ENCODE data around the gene RPS8.

The RPS8 gene

DNA sequence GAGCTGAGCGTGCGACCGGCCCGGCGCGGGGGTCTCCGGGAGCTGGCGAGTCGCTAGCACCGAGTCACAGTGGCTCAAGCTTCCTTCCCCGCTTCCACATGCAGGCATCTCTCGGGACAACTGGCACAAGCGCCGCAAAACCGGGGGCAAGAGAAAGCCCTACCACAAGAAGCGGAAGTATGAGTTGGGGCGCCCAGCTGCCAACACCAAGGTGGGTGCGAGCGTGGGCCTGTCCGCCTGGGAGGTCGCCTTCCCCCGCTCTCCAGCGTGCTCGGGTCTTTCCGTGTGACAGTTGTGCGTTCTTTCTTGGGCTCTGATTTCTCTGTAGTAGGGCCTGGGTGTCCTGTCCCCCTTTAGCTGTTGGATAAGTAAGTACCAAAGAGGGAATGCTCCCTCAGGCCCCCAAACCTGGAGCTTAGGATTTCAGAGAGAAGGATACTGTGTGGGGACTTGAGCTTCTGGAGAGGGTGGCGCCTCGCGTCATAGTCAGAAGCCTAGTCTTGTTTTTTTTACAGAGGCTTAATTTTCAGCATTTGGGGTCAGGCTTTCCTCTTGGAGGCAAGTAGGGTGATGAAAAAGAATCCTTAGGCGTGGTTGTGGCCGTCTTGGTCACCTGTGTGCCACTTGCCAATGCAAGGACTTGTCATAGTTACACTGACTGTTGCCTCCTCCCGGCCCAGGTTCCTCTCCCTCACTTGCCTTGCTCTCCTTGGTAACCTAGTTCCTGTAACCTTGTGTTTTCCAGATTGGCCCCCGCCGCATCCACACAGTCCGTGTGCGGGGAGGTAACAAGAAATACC is 790 bp downstream of the RPS8 start:
- Histone ChIP-seq H3K79me2 (no peaks in the 10 kb centered on the region), H3K9ac (peak overlapping the region; percentile 76), H3K4me2 (ENCODE audit: low read length) (peak overlapping the region; percentile 95), H3K4me1 (no peaks in the 10 kb centered on the region), H3K36me3 (ENCODE audit: control insufficient read depth, insufficient read depth, low read length) (no peaks in the 10 kb centered on the region), H3K9me3 (ENCODE audit: control insufficient read depth, low read length) (no peaks in the 10 kb centered on the region), H2AFZ (peak overlapping the region; percentile 96), H3K27me3 (ENCODE audit: control insufficient read depth, insufficient read depth, low read length) (no peaks in the 10 kb centered on the region), H3K27ac (peak overlapping the region; percentile 91), H3K4me3 (ENCODE audit: low read depth, low read length) (peak overlapping the region; percentile 95)
- TF ChIP-seq CTCF (IDR thresholded peaks at IDR 0.05), result no peak

DNA sequence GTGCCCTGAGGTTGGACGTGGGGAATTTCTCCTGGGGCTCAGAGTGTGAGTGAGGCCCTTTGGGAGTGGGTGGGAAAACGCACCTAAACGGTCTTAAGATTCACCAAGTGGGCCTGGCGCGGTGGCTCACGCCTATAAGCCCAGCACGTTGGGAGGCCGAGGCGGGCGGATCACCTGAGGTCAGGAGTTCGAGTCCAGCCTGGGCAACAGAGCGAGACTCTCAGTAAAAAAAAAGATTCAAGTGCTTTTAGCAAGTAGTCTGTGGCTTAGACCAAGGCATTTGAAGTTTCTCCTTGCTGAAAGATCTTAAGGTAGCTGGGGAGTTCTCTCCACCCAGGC is 1.4 kb downstream of the RPS8 start:
- no peak for TF ChIP-seq CTCF (IDR thresholded peaks at IDR 0.05)
- Histone ChIP-seq H3K27me3 (ENCODE audit: control insufficient read depth, insufficient read depth, low read length) (no peaks in the 10 kb centered on the region), H3K4me2 (ENCODE audit: low read length) (peak overlapping the region; percentile 95), H3K4me3 (ENCODE audit: low read depth, low read length) (peak overlapping the region; percentile 95), H3K27ac (peak overlapping the region; percentile 91), H3K36me3 (ENCODE audit: control insufficient read depth, insufficient read depth, low read length) (no peaks in the 10 kb centered on the region), H3K4me1 (no peaks in the 10 kb centered on the region), H2AFZ (no peak overlapping the region), H3K9me3 (ENCODE audit: control insufficient read depth, low read length) (no peaks in the 10 kb centered on the region), H3K79me2 (no peaks in the 10 kb centered on the region), H3K9ac (no peak overlapping the region)

DNA sequence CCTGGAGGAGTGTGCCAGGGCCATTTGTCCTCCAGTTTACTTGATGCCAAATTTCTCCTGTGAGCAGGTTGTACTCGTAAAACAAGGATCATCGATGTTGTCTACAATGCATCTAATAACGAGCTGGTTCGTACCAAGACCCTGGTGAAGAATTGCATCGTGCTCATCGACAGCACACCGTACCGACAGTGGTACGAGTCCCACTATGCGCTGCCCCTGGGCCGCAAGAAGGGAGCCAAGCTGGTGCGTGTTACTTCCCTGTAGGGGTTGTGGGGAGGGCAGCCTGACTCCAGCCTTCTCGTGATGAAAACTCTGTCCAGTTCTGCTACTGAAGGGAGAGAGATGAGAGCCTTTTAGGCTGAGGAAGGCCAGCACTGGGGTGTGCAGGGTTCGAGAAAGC is 2.2 kb downstream of the RPS8 start:
- Histone ChIP-seq H2AFZ (no peak overlapping the region), H3K27ac (no peak overlapping the region), H3K4me3 (ENCODE audit: low read depth, low read length) (no peak overlapping the region), H3K27me3 (ENCODE audit: control insufficient read depth, insufficient read depth, low read length) (no peaks in the 10 kb centered on the region), H3K79me2 (no peaks in the 10 kb centered on the region), H3K4me1 (no peaks in the 10 kb centered on the region), H3K36me3 (ENCODE audit: control insufficient read depth, insufficient read depth, low read length) (no peaks in the 10 kb centered on the region), H3K9ac (no peak overlapping the region), H3K9me3 (ENCODE audit: control insufficient read depth, low read length) (no peaks in the 10 kb centered on the region), H3K4me2 (ENCODE audit: low read length) (no peak overlapping the region)
- no peak for TF ChIP-seq CTCF (IDR thresholded peaks at IDR 0.05)

GRCh38 chr1:44777969-44778635 is 2.8 kb downstream of the RPS8 start:
- H3K4me2 ChIP-seq (ENCODE audit: low read length), result no peak overlapping the region
- no peak for TF ChIP-seq CTCF (IDR thresholded peaks at IDR 0.05)
- no peaks in the 10 kb centered on the region for H3K27me3 ChIP-seq (ENCODE audit: control insufficient read depth, insufficient read depth, low read length)
- H3K4me1 ChIP-seq, result no peaks in the 10 kb centered on the region
- no peak overlapping the region for H3K27ac ChIP-seq
- H3K9ac ChIP-seq, result no peak overlapping the region
- H3K79me2 ChIP-seq, result no peaks in the 10 kb centered on the region
- no peak overlapping the region for H3K4me3 ChIP-seq (ENCODE audit: low read depth, low read length)
- no peaks in the 10 kb centered on the region for H3K36me3 ChIP-seq (ENCODE audit: control insufficient read depth, insufficient read depth, low read length)
- no peak overlapping the region for H2AFZ ChIP-seq
- no peaks in the 10 kb centered on the region for H3K9me3 ChIP-seq (ENCODE audit: control insufficient read depth, low read length)
